CD4-positive, alpha-beta T cell treated with Interleukin-1 beta for 1 hour (primary cell): ENCODE measurements around the gene DSTN.

ENCODE experiments used
- DNase-seq, 2 donors: peaks; one replicate each; pipeline ENCODE4 v3.0.0-alpha.2; 2020 to 2022

The DSTN gene

GRCh38 chr20:17584689-17585088 is 14.8 kb downstream of the DSTN start:
- DNase-seq, result no peak

- no peak for DNase-seq
Measured at GRCh38 chr20:17586250-17586649, 16.4 kb downstream of the DSTN start.

- DNase-seq, result no peak
Measured at GRCh38 chr20:17587148-17587547, 17.3 kb downstream of the DSTN start.

GRCh38 chr20:17587824-17588223 is 17.9 kb downstream of the DSTN start:
- DNase-seq, result no peak

- DNase-seq, result no peak
Measured at GRCh38 chr20:17589161-17589834, 19.4 kb downstream of the DSTN start.

- no peak for DNase-seq
Measured at GRCh38 chr20:17590245-17590644, 20.4 kb downstream of the DSTN start.

GRCh38 chr20:17593902-17594301 is 24.0 kb downstream of the DSTN start:
- no peak for DNase-seq

- DNase-seq, result no peak
Measured at GRCh38 chr20:17594443-17594842, 24.6 kb downstream of the DSTN start.

- DNase-seq, result no peak
Measured at GRCh38 chr20:17595856-17596255, 26.0 kb downstream of the DSTN start.

GRCh38 chr20:17598013-17598550 is 28.2 kb downstream of the DSTN start:
- no peak for DNase-seq

- DNase-seq, result no peak
Measured at GRCh38 chr20:17601957-17602356, 32.1 kb downstream of the DSTN start.

- DNase-seq, result no peak
Measured at GRCh38 chr20:17602493-17602892, 32.6 kb downstream of the DSTN start.

GRCh38 chr20:17605131-17605660 is 35.3 kb downstream of the DSTN start:
- no peak for DNase-seq

- no peak for DNase-seq
Measured at GRCh38 chr20:17606001-17606400, 36.1 kb downstream of the DSTN start.

- DNase-seq, result no peak
Measured at GRCh38 chr20:17608701-17609497, 39.0 kb downstream of the DSTN start.

- DNase-seq, result no peak
Measured at GRCh38 chr20:17609811-17610377, 40.0 kb downstream of the DSTN start.

- DNase-seq, result peak; percentile 59 to 70
Measured at GRCh38 chr20:17610566-17611289, 40.9 kb downstream of the DSTN start.

- DNase-seq, result no peak
Measured at GRCh38 chr20:17611290-17611539, 41.3 kb downstream of the DSTN start.

GRCh38 chr20:17611540-17612286 is 41.8 kb downstream of the DSTN start:
- no peak for DNase-seq

- peak; percentile 52 to 61 for DNase-seq
Measured at GRCh38 chr20:17612287-17612991, 42.6 kb downstream of the DSTN start.

GRCh38 chr20:17612992-17613327 is 43.1 kb downstream of the DSTN start:
- DNase-seq, result no peak
